ENCODE data around the gene ETV4.

Gene ETV4

GRCh38 chr17:43570518-43570928, 24.4 kb upstream of the ETV4 start:
- no peak for TF ChIP-seq CTCF (conservative IDR thresholded peaks at IDR 0.05; ENCODE audit: low read depth, low read length)
- H3K27ac ChIP-seq, result no peak overlapping the region

GRCh38 chr17:43568506-43569082, 22.5 kb upstream of the ETV4 start:
- no peak overlapping the region for H3K4me3 ChIP-seq (IDR thresholded peaks at IDR 0.05; ENCODE audit: insufficient read depth, low read depth, low read length)
- H3K79me2 ChIP-seq (ENCODE audit: insufficient read depth, low read depth), result no peaks in the 10 kb centered on the region
- H3K4me2 ChIP-seq, result no peak overlapping the region
- no peak overlapping the region for H2AFZ ChIP-seq (ENCODE audit: low read depth)
- TF ChIP-seq CTCF (conservative IDR thresholded peaks at IDR 0.05; ENCODE audit: low read depth, low read length), result no peak
- no peaks in the 10 kb centered on the region for H3K27me3 ChIP-seq (ENCODE audit: insufficient read depth, low read depth)
- H3K36me3 ChIP-seq (ENCODE audit: insufficient read depth), result no peaks in the 10 kb centered on the region
- no peak overlapping the region for H3K9ac ChIP-seq
- H3K4me1 ChIP-seq (ENCODE audit: low read depth, poor library complexity, severe bottlenecking), result no peaks in the 10 kb centered on the region
- H4K20me1 ChIP-seq (ENCODE audit: insufficient read depth), result no peaks in the 10 kb centered on the region
- no peak overlapping the region for H3K27ac ChIP-seq

More at GRCh38 chr17:43570518-43570928, 24.4 kb upstream of the ETV4 start:
- Histone ChIP-seq H2AFZ (ENCODE audit: low read depth) (no peak overlapping the region), H3K79me2 (ENCODE audit: insufficient read depth, low read depth) (no peaks in the 10 kb centered on the region), H3K9ac (no peak overlapping the region), H3K27me3 (ENCODE audit: insufficient read depth, low read depth) (no peaks in the 10 kb centered on the region), H3K4me3 (IDR thresholded peaks at IDR 0.05; ENCODE audit: insufficient read depth, low read depth, low read length) (no peak overlapping the region), H4K20me1 (ENCODE audit: insufficient read depth) (no peaks in the 10 kb centered on the region), H3K36me3 (ENCODE audit: insufficient read depth) (no peaks in the 10 kb centered on the region), H3K4me2 (no peak overlapping the region), H3K4me1 (ENCODE audit: low read depth, poor library complexity, severe bottlenecking) (peaks cover 6% of the 10 kb centered on the region)

- Histone ChIP-seq H3K4me2 (no peak overlapping the region), H3K27me3 (ENCODE audit: insufficient read depth, low read depth) (no peaks in the 10 kb centered on the region), H3K27ac (no peak overlapping the region), H2AFZ (ENCODE audit: low read depth) (no peak overlapping the region), H3K36me3 (ENCODE audit: insufficient read depth) (no peaks in the 10 kb centered on the region), H3K4me1 (ENCODE audit: low read depth, poor library complexity, severe bottlenecking) (no peaks in the 10 kb centered on the region), H3K9ac (no peak overlapping the region), H3K79me2 (ENCODE audit: insufficient read depth, low read depth) (no peaks in the 10 kb centered on the region), H4K20me1 (ENCODE audit: insufficient read depth) (no peaks in the 10 kb centered on the region), H3K4me3 (IDR thresholded peaks at IDR 0.05; ENCODE audit: insufficient read depth, low read depth, low read length) (no peak overlapping the region)
- TF ChIP-seq CTCF (conservative IDR thresholded peaks at IDR 0.05; ENCODE audit: low read depth, low read length), result no peak
These were observed 17.8 kb upstream of the ETV4 start for GRCh38 chr17:43563600-43564594.

- Histone ChIP-seq H3K4me3 (IDR thresholded peaks at IDR 0.05; ENCODE audit: insufficient read depth, low read depth, low read length) (no peak overlapping the region), H4K20me1 (ENCODE audit: insufficient read depth) (no peaks in the 10 kb centered on the region), H3K27ac (no peak overlapping the region), H3K36me3 (ENCODE audit: insufficient read depth) (no peaks in the 10 kb centered on the region), H3K27me3 (ENCODE audit: insufficient read depth, low read depth) (no peaks in the 10 kb centered on the region), H2AFZ (ENCODE audit: low read depth) (no peak overlapping the region), H3K4me2 (no peak overlapping the region), H3K4me1 (ENCODE audit: low read depth, poor library complexity, severe bottlenecking) (no peaks in the 10 kb centered on the region), H3K9ac (no peak overlapping the region), H3K79me2 (ENCODE audit: insufficient read depth, low read depth) (no peaks in the 10 kb centered on the region)
- TF ChIP-seq CTCF (conservative IDR thresholded peaks at IDR 0.05; ENCODE audit: low read depth, low read length), result no peak
These were observed 16.8 kb upstream of the ETV4 start for GRCh38 chr17:43562679-43563599.

All from KMS-11 (cell line).